ENCODE results near the gene SF3B2. TPM values are rescaled to one million over a fixed set of nuclear protein-coding genes. Genes with fewer than 3 reads are reported as not detected.
"Not testable (repeated sequence)": the region's sequence is repeated elsewhere in the genome, so short reads cannot be mapped to it uniquely, and the experiment has no call there.

Gene SF3B2
- total RNA-seq, 2 donors from 2014 or later, result 209 to 254 TPM

GRCh38 chr11:66075273-66075672 lies 23.1 kb downstream of the SF3B2 start:
- no peak overlapping the region for H3K9ac ChIP-seq (ENCODE audit: extremely low read depth, low read length, poor library complexity, severe bottlenecking)
- no peaks in the 10 kb centered on the region for H3K27me3 ChIP-seq (ENCODE audit: control insufficient read depth, insufficient read depth, low read length, poor library complexity, severe bottlenecking)
- no peaks in the 10 kb centered on the region for H3K27me3 Mint-ChIP-seq (ENCODE audit: insufficient read depth)
- no peak overlapping the region for H3K27ac Mint-ChIP-seq
- no peak for DNase-seq
- no peaks in the 10 kb centered on the region for H3K9me3 ChIP-seq (ENCODE audit: control insufficient read depth, low read length)
- WGBS, 2 experiments (ENCODE audit: insufficient coverage in 1 of 2, insufficient read length in 1 of 2), result 88 to 98% methylated on average over 1 to 4 of the region's 4 CpGs
- no peak for TF ChIP-seq CTCF (conservative IDR thresholded peaks at IDR 0.05)
- peaks cover 42% of the 10 kb centered on the region for H3K36me3 Mint-ChIP-seq (ENCODE audit: low read depth)
- no peaks in the 10 kb centered on the region for H3K9me3 Mint-ChIP-seq
- no peaks in the 10 kb centered on the region for H3K4me1 ChIP-seq (ENCODE audit: control insufficient read depth, insufficient read depth, low read length)
- H3K4me1 Mint-ChIP-seq, result peaks cover 31% of the 10 kb centered on the region
- no peak overlapping the region for H3K27ac ChIP-seq (ENCODE audit: low read depth, low read length)
- peaks cover 48% of the 10 kb centered on the region for H3K36me3 ChIP-seq (ENCODE audit: control insufficient read depth, insufficient read depth, low read length)
- no peak overlapping the region for H3K4me3 ChIP-seq (ENCODE audit: low read length)
- no peak overlapping the region for H3K4me3 Mint-ChIP-seq

- H3K9me3 ChIP-seq (ENCODE audit: control insufficient read depth, low read length), result no peaks in the 10 kb centered on the region
- H3K36me3 Mint-ChIP-seq (ENCODE audit: low read depth), result peaks cover 42% of the 10 kb centered on the region
- no peak overlapping the region for H3K4me3 ChIP-seq (ENCODE audit: low read length)
- H3K4me1 Mint-ChIP-seq, result peaks cover 29% of the 10 kb centered on the region
- H3K27ac Mint-ChIP-seq, result no peak overlapping the region
- H3K27me3 ChIP-seq (ENCODE audit: control insufficient read depth, insufficient read depth, low read length, poor library complexity, severe bottlenecking), result no peaks in the 10 kb centered on the region
- no peak overlapping the region for H3K27ac ChIP-seq (ENCODE audit: low read depth, low read length)
- H3K4me1 ChIP-seq (ENCODE audit: control insufficient read depth, insufficient read depth, low read length), result no peaks in the 10 kb centered on the region
- no peak for DNase-seq
- no peak overlapping the region for H3K9ac ChIP-seq (ENCODE audit: extremely low read depth, low read length, poor library complexity, severe bottlenecking)
- no peak overlapping the region for H3K4me3 Mint-ChIP-seq
- peaks cover 52% of the 10 kb centered on the region for H3K36me3 ChIP-seq (ENCODE audit: control insufficient read depth, insufficient read depth, low read length)
- WGBS, 2 experiments (ENCODE audit: insufficient coverage in 1 of 2, insufficient read length in 1 of 2), result 83 to 95% methylated on average over 8 to 9 of the region's 9 CpGs
- no peaks in the 10 kb centered on the region for H3K27me3 Mint-ChIP-seq (ENCODE audit: insufficient read depth)
- no peaks in the 10 kb centered on the region for H3K9me3 Mint-ChIP-seq
- TF ChIP-seq CTCF (conservative IDR thresholded peaks at IDR 0.05), result no peak
Observed at GRCh38 chr11:66076561-66076960, 24.4 kb downstream of the SF3B2 start.

- no peak overlapping the region for H3K27ac Mint-ChIP-seq
Observed at GRCh38 chr11:66077927-66078326, 25.8 kb downstream of the SF3B2 start.

GRCh38 chr11:66078949-66079348 lies 26.8 kb downstream of the SF3B2 start:
- Mint-ChIP-seq H3K27ac (peak overlapping the region; percentile 64), H3K4me1 (peaks cover 39% of the 10 kb centered on the region), H3K36me3 (ENCODE audit: low read depth) (peaks cover 32% of the 10 kb centered on the region)
- not testable (repeated sequence) for H3K9me3 Mint-ChIP-seq; DNase-seq; H3K4me1 ChIP-seq (ENCODE audit: control insufficient read depth, insufficient read depth, low read length); H3K4me3 Mint-ChIP-seq; H3K27me3 Mint-ChIP-seq (ENCODE audit: insufficient read depth); H3K27me3 ChIP-seq (ENCODE audit: control insufficient read depth, insufficient read depth, low read length, poor library complexity, severe bottlenecking); H3K27ac ChIP-seq (ENCODE audit: low read depth, low read length); H3K9me3 ChIP-seq (ENCODE audit: control insufficient read depth, low read length); H3K4me3 ChIP-seq (ENCODE audit: low read length); H3K9ac ChIP-seq (ENCODE audit: extremely low read depth, low read length, poor library complexity, severe bottlenecking)
- 96% methylated on average over 6 to 7 of the region's 7 CpGs for WGBS, 2 experiments (ENCODE audit: insufficient coverage in 1 of 2, insufficient read length in 1 of 2)
- peaks cover 44% of the 10 kb centered on the region for H3K36me3 ChIP-seq (ENCODE audit: control insufficient read depth, insufficient read depth, low read length)

More at GRCh38 chr11:66077927-66078326, 25.8 kb downstream of the SF3B2 start:
- TF ChIP-seq CTCF (conservative IDR thresholded peaks at IDR 0.05), result no peak
- H3K4me3 Mint-ChIP-seq, result no peak overlapping the region
- Histone ChIP-seq H3K4me3 (ENCODE audit: low read length) (no peak overlapping the region), H3K9ac (ENCODE audit: extremely low read depth, low read length, poor library complexity, severe bottlenecking) (no peak overlapping the region), H3K9me3 (ENCODE audit: control insufficient read depth, low read length) (no peaks in the 10 kb centered on the region), H3K4me1 (ENCODE audit: control insufficient read depth, insufficient read depth, low read length) (no peaks in the 10 kb centered on the region), H3K36me3 (ENCODE audit: control insufficient read depth, insufficient read depth, low read length) (peaks cover 48% of the 10 kb centered on the region), H3K27ac (ENCODE audit: low read depth, low read length) (no peak overlapping the region), H3K27me3 (ENCODE audit: control insufficient read depth, insufficient read depth, low read length, poor library complexity, severe bottlenecking) (no peaks in the 10 kb centered on the region)
- no peaks in the 10 kb centered on the region for H3K9me3 Mint-ChIP-seq
- WGBS, 2 experiments (ENCODE audit: insufficient coverage in 1 of 2, insufficient read length in 1 of 2), result 92 to 99% methylated on average over 1 to 3 of the region's 3 CpGs
- no peaks in the 10 kb centered on the region for H3K27me3 Mint-ChIP-seq (ENCODE audit: insufficient read depth)
- H3K4me1 Mint-ChIP-seq, result peaks cover 29% of the 10 kb centered on the region
- peaks cover 42% of the 10 kb centered on the region for H3K36me3 Mint-ChIP-seq (ENCODE audit: low read depth)
- DNase-seq, result no peak
